HUES48 (cell line): Measurements from ENCODE around the gene RRP7A.
"Not testable (repeated sequence)": the region's sequence is repeated elsewhere in the genome, so short reads cannot be mapped to it uniquely, and the experiment has no call there.

Experiments
- H3K27ac ChIP-seq: one replicate; pipeline ENCODE4 v1.7.0; 2013; ENCODE audit warnings: low read depth, low read length, inconsistent platforms
- H3K27me3 ChIP-seq: 2 replicates; pipeline ENCODE4 v1.6.1; 2013; ENCODE audit warnings: mild to moderate bottlenecking, low read length; ENCODE audit not compliant: control insufficient read depth, insufficient read depth
- H3K36me3 ChIP-seq: 2 replicates; pipeline ENCODE4 v1.6.1; 2013; ENCODE audit warnings: low read length; ENCODE audit not compliant: control insufficient read depth, insufficient read depth
- H3K4me1 ChIP-seq: 2 replicates; pipeline ENCODE4 v1.6.1; 2013; ENCODE audit warnings: mild to moderate bottlenecking, low read length; ENCODE audit not compliant: control insufficient read depth, insufficient read depth
- H3K4me3 ChIP-seq: 2 replicates; pipeline ENCODE4 v1.5.1; 2013; ENCODE audit warnings: mild to moderate bottlenecking, low read depth, low read length
- H3K9ac ChIP-seq: 2 replicates; pipeline ENCODE4 v1.6.1; 2013; ENCODE audit warnings: mild to moderate bottlenecking, low read depth, low read length, moderate library complexity
- H3K9me3 ChIP-seq: 2 replicates; pipeline ENCODE4 v1.6.1; 2013; ENCODE audit warnings: low read length; ENCODE audit not compliant: control insufficient read depth, insufficient read depth

Gene RRP7A

DNA sequence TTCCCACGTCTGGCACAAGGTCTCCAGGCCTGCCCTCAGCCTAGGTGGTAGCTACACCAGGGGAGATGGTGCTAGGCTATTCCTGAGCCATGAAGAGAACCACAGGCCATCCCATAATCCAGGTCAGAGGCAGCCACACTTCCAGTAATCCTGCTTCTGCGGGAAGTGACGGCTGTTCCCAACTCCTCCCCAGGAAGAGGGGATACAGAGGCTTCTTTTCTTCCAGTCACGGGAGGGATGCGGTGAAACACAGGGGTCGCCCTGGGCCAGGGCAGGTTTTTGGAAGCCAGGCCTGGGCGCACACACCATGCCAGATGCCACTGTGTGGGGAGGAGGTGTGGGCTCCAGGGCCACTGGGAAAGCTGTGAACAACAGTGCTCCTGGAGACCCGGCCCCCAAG lies 4.3 kb downstream of the RRP7A start:
- not testable (repeated sequence) for H3K9ac ChIP-seq, H3K4me3 ChIP-seq, H3K27me3 ChIP-seq, H3K27ac ChIP-seq, H3K4me1 ChIP-seq, H3K9me3 ChIP-seq
- peaks cover 48% of the 10 kb centered on the region for H3K36me3 ChIP-seq

DNA sequence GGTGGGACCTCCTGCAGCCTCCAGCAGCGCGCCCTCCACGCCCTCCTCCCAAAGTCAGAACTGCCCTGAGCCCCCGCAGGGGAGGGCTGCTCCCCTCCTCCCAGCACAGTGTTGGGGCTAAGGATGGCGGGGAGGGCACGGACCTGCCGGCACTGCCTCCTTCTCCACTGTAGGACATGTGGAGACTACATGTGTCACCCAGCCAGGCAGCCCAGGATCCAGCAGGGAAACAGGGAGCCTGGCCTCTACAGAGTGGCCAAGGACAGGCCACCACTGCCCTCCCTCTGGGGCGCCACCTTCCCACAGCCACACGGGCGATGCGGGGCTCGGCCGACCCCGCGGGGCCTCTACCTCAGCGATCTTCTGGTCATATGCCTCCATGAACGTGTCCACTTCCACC lies 5.3 kb downstream of the RRP7A start:
- H3K9me3 ChIP-seq, H3K4me1 ChIP-seq, H3K9ac ChIP-seq, H3K4me3 ChIP-seq, H3K27me3 ChIP-seq, H3K27ac ChIP-seq: not testable (repeated sequence)
- peaks cover 48% of the 10 kb centered on the region for H3K36me3 ChIP-seq

DNA sequence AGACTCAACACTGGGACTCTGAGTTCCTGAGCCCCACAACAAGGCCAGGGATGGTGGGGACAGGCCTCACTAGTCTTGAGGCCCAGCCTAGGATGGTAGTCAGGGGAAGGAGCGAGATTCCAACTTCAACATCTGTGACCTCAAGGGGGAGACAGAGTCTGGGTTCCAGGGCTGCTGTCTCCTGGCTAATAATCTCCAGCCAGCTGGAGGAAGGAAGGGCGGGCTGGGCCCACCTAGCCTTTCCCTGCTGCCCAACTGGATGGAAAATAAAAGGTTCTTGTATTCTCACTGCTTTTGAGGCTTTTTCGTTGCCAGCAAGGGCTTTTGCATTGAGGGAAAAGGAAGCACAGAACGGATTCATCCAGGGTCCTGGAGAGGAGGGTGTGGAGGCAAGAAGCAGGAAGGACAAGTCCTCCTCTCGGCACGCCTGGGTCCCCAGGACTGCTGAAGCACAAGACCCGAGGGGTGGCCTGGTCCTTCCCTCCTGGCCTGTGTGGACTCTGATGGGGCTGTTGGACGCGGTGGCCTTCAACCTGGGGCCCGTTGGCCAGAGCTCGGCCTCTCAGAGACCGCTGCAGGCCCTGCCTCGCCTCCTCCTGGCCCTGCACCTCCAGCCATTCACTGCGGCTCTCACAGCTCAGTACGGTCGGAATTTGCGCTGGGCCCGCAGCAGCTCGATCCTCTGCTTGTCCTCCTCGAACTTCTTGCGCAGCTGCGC lies 7.2 kb downstream of the RRP7A start:
- H3K27ac ChIP-seq = peak overlapping the region; percentile 11
- H3K4me3 ChIP-seq, H3K9me3 ChIP-seq, H3K9ac ChIP-seq, H3K27me3 ChIP-seq, H3K4me1 ChIP-seq: not testable (repeated sequence)
- H3K36me3 ChIP-seq = peaks cover 43% of the 10 kb centered on the region

DNA sequence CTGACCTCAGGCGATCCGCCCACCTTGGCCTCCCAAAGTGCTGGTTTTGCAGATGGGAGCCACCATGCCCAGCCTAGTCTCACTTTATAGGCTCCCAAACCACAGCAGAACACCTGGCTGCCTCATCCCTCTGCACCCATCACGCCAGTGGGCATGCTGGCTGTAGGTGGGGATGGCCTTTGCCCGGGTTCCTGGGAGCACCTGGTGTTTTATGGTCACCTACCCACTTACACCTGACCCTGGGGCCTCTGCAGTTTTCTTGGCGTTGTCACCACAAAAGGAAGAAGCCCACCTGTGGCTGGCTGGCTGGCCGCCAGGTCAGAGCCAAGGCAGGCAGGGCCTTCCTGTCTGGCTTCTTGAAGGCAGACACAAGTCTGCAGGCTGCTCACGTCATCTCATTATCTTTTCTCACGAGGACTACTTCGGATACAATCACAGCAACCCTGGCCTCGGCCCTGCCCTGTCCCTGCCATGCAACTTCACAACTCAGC lies 8.2 kb downstream of the RRP7A start:
- H3K27ac ChIP-seq = no peak overlapping the region
- H3K36me3 ChIP-seq = peaks cover 34% of the 10 kb centered on the region
- no peak overlapping the region for H3K4me3 ChIP-seq

DNA sequence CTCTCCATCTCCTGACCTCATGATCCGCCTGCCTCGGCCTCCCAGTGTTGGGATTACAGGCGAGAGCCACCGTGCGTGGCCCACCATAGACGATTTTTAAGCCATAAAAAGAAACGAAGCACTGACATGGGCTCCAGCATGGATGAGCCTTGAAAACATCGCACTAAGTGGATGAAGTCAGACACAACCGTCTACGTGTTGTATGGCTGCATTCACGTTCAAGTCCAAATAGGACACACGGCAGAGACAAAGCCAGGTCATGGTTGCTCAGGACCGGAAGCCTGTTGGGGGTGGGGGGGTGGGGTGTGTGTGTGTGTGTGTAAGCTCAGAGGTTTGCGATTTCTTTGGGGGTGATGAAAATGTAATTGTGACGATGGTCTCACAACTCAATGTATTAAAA lies 10.0 kb downstream of the RRP7A start:
- peaks cover 5% of the 10 kb centered on the region for H3K4me1 ChIP-seq

More for the DNA sequence above, 8.2 kb downstream of the RRP7A start:
- H3K4me1 ChIP-seq = peaks cover 5% of the 10 kb centered on the region
- H3K9me3 ChIP-seq = no peaks in the 10 kb centered on the region
- H3K9ac ChIP-seq = no peak overlapping the region
- H3K27me3 ChIP-seq = no peaks in the 10 kb centered on the region

DNA sequence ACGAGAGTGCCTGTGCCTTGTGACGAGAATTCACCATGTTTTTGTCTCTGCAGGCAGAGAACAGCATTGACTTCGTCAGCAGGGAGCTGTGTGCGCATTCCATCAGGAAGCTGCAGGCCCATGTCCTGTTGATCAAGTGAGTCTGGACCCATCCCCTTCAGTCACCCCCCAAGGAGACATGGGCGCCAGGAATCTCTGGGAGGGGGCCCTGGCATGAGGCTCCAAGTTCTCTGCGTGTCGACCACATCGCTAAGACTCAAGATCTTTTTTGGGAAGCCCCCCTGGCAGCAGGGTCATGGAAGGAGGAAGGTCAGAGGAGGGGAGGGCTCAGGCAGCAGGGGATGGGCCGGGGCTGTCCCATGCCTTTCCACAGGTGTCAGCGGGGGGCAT lies 10.6 kb downstream of the RRP7A start:
- Histone ChIP-seq H3K36me3 (peaks cover 16% of the 10 kb centered on the region), H3K27ac (peak overlapping the region; percentile 28)
- H3K4me1 ChIP-seq, H3K27me3 ChIP-seq, H3K9ac ChIP-seq, H3K9me3 ChIP-seq, H3K4me3 ChIP-seq: not testable (repeated sequence)

More for the DNA sequence above, 10.0 kb downstream of the RRP7A start:
- Histone ChIP-seq H3K9me3 (no peaks in the 10 kb centered on the region), H3K9ac (no peak overlapping the region), H3K36me3 (peaks cover 21% of the 10 kb centered on the region), H3K27ac (no peak overlapping the region), H3K4me3 (no peak overlapping the region), H3K27me3 (no peaks in the 10 kb centered on the region)

DNA sequence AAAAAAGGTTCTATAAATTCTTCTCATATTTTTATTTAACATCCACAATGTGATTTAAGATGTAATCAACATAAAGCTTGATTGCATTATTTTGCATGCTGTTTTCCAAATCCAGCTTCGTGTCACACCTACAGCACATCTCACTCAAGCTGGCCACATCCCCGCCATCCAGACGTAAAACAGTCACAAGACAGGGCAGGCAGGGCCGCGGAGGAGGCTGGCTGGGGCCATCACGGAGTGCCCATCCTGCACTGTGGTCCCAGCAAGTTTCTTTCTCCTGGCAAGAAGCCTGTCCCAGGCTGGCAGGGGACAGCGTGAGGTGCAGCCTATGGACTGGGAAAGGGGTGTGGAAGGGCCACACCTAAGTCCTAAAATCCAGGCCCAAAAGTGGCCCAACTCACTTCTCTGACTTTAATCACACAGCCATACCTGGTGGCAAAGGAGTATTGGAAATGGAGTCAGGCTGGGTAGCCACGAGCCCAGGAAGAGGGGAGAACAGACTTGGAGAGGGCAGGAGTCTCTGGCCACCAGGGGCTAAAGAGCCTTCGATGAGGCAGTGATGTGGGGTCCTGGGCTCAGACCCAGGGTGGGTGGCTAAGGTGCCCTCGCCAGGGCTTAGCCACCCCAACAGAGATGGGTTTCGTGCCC lies 11.1 kb downstream of the RRP7A start:
- not testable (repeated sequence) for H3K27me3 ChIP-seq, H3K4me3 ChIP-seq, H3K9me3 ChIP-seq, H3K9ac ChIP-seq, H3K4me1 ChIP-seq
- Histone ChIP-seq H3K27ac (peak overlapping the region; percentile 28), H3K36me3 (peaks cover 11% of the 10 kb centered on the region)

DNA sequence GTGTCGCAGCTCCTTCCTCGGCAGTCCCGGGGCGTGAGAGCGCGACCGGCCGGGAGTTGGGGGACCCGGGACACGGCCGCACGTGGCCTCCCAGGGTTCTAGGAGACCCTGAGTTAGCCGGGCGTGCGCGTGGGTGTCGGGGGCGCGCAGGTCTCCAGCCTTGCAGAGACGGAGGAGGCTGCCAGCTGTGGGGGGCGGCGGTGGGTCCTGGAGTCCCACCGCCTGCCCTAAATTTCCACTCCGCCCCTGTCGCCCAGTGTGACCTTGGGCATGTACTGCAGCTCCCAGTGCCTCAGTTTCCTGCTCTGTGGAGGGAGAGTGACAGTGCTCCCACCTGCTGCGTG lies 18.8 kb downstream of the RRP7A start:
- H3K27me3 ChIP-seq = no peaks in the 10 kb centered on the region
- H3K4me1 ChIP-seq = peaks cover 2% of the 10 kb centered on the region; the same call in 1 of the 2 replicates
- H3K4me3 ChIP-seq = peak overlapping the region; percentile 50
- no peak overlapping the region for H3K27ac ChIP-seq
- H3K9me3 ChIP-seq = no peaks in the 10 kb centered on the region
- no peak overlapping the region for H3K9ac ChIP-seq
- no peaks in the 10 kb centered on the region for H3K36me3 ChIP-seq

DNA sequence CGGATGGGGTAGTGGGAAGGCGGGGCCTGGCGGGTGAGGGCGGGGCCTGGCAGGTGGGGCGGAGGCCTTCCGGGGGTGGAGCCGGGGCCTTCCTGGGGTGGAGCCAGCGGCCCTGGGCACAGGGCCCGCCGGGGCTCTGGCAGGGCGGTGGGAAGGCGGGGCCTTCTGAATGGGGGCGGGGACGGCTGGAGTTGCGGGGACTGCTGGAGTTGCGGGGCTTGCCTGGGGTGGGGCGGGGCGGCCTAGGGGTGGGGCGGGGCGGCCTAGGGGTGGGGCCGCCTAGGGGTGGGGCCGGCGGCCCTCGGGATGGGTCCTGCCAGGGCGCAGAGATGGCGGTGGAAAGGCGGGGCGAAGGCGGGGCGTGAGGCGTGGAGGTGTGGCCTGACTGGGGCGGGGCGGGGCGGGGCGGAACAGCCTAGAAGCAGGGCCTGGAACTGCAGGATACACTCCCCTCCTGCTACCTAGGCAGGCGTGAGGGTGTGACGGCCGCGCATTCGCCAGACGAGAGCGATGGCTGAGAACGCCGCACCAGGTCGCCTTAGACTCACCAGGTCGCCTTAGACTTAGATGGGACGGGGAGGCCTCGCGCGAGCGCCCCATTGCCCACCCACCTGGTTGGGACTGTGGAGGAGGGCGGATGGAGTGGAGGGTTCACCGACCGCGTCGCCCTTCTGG lies 19.3 kb downstream of the RRP7A start:
- Histone ChIP-seq H3K4me3 (peak overlapping the region; percentile 50), H3K27me3 (no peaks in the 10 kb centered on the region), H3K9me3 (no peaks in the 10 kb centered on the region), H3K4me1 (peaks cover 2% of the 10 kb centered on the region; the same call in 1 of the 2 replicates), H3K9ac (no peak overlapping the region), H3K27ac (no peak overlapping the region), H3K36me3 (no peaks in the 10 kb centered on the region)

DNA sequence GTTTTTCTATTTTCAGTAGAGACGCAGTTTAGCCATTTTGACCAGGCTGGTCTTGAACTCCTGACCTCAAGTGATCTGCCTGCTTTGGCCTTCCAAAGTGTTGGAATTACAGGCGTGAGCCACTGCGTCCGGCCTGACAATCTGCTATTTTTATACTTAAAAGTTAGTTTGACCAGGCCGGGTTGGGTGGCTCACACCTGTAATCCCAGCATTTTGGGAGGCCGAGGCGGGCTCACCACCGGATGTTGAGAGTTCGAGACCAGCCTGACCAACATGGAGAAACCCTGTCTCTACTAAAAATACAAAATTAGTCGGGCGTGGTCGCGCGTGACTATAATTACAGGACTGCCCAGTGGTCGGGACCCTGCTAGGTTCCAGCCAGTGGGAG lies 19.8 kb downstream of the RRP7A start:
- not testable (repeated sequence) for H3K4me1 ChIP-seq, H3K4me3 ChIP-seq, H3K27me3 ChIP-seq, H3K27ac ChIP-seq, H3K9me3 ChIP-seq, H3K9ac ChIP-seq, H3K36me3 ChIP-seq

DNA sequence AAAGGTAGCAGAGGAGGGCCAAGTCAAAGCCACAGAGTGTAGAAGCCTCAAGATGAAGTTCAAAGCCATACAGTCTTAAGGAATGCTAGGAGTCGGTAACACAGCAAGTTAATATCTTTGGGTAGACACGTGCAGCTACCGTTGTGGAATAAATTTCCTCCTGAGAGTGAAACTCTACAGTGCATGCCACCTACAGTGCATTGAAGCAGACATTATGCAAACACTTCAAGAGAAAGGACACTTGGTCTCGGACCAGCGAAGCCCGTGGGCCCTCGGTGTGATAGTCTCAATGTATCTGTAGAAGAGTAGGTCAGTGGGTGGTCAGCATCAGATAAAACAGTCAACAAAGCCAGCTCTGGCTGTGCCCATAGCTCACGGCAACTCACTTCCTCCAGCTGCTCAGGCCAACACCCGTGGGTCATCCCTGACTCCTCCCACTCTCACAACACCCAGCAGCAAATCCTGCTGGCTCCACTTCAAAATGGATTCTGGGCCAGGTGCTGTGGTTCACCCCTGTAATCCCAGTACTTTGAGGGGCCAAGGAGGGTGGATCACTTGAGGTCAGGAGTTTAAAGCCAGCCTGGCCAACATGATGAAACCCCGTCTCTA lies 24.0 kb downstream of the RRP7A start:
- H3K27ac ChIP-seq, H3K9ac ChIP-seq, H3K27me3 ChIP-seq, H3K4me3 ChIP-seq, H3K9me3 ChIP-seq, H3K36me3 ChIP-seq, H3K4me1 ChIP-seq: not testable (repeated sequence)
